Liver (tissue), 9 donors: Measurements from ENCODE around the gene UMAD1. TPM values are rescaled to one million over a fixed set of nuclear protein-coding genes. Genes with fewer than 3 reads are reported as not detected.

Experiments used
- DNase-seq: peaks from one replicate; pipeline ENCODE4 v3.0.0-alpha.2; 2017; ENCODE audit warnings: low spot score
- H3K27ac ChIP-seq, 2 donors: one replicate each; pipeline ENCODE4 v1.7.0; 2013; ENCODE audit warnings: inconsistent platforms in 2 of 2, low read length in 2 of 2, control low read depth in 1 of 2, low read depth in 1 of 2, mild to moderate bottlenecking in 1 of 2
- H3K27me3 ChIP-seq, 4 donors: one replicate each; pipeline versions ENCODE4 v1.6.1 to v1.7.0; 2013; ENCODE audit warnings: low read length in 3 of 4, inconsistent platforms in 1 of 4, mild to moderate bottlenecking in 1 of 4, moderate library complexity in 1 of 4; ENCODE audit not compliant: control insufficient read depth in 4 of 4, insufficient read depth in 4 of 4
- H3K36me3 ChIP-seq, 4 donors: one replicate each; pipeline versions ENCODE4 v1.6.1 to v1.7.0; 2013; ENCODE audit warnings: low read length in 3 of 4, mild to moderate bottlenecking in 3 of 4, low read depth in 1 of 4, moderate library complexity in 1 of 4; ENCODE audit not compliant: control insufficient read depth in 4 of 4, insufficient read depth in 3 of 4
- H3K4me1 ChIP-seq, 4 donors: one replicate each; pipeline versions ENCODE4 v1.6.1 to v1.7.0; 2013; ENCODE audit warnings: low read length in 3 of 4, mild to moderate bottlenecking in 3 of 4, moderate library complexity in 1 of 4; ENCODE audit not compliant: control insufficient read depth in 4 of 4, insufficient read depth in 4 of 4
- H3K4me3 ChIP-seq, 3 donors: one replicate each; pipeline versions ENCODE4 v1.6.1 to v1.7.0; 2013; ENCODE audit warnings: low read length in 3 of 3, control low read depth in 1 of 3, low read depth in 1 of 3, mild to moderate bottlenecking in 1 of 3
- H3K9ac ChIP-seq, 2 donors: one replicate each; pipeline ENCODE4 v1.7.0; 2013; ENCODE audit warnings: low read length in 2 of 2, mild to moderate bottlenecking in 2 of 2, moderate library complexity in 2 of 2, control low read depth in 1 of 2, low read depth in 1 of 2
- H3K9me3 ChIP-seq, 4 donors: one replicate each; pipeline versions ENCODE4 v1.6.1 to v1.7.0; 2013; ENCODE audit warnings: low read length in 3 of 4; ENCODE audit not compliant: control insufficient read depth in 4 of 4
- ATF3 ChIP-seq: IDR thresholded peaks from 2 replicates; pipeline ENCODE4 v1.6.1; 2016; ENCODE audit warnings: antibody characterized with exemption
- CTCF ChIP-seq: fragments of 150-350 bp; IDR thresholded peaks from 2 replicates; pipeline ENCODE4 v1.5.1; 2017; ENCODE audit warnings: improper control_type of control experiment, low read depth, low read length; ENCODE audit not compliant: missing input control
- EGR1 ChIP-seq, 2 donors: IDR thresholded peaks; 2 replicates each; pipeline ENCODE4 v1.6.1; 2016 to 2018; ENCODE audit warnings: antibody characterized with exemption in 2 of 2, low read depth in 2 of 2
- FOXA1 ChIP-seq: IDR thresholded peaks from 2 replicates; pipeline ENCODE4 v1.6.1; 2016; ENCODE audit warnings: antibody characterized with exemption
- FOXA2 ChIP-seq: IDR thresholded peaks from 2 replicates; pipeline ENCODE4 v1.6.1; 2016; ENCODE audit warnings: antibody characterized with exemption
- GABPA ChIP-seq, 2 donors: IDR thresholded peaks in 1 of 2; conservative IDR thresholded peaks in 1 of 2; 2 replicates each; pipeline ENCODE4 v1.6.1; 2016; ENCODE audit warnings: antibody characterized with exemption in 2 of 2, mild to moderate bottlenecking in 1 of 2, moderate library complexity in 1 of 2
- HNF4A ChIP-seq, 2 donors: conservative IDR thresholded peaks; 2 replicates each; pipeline ENCODE4 v1.6.1; 2016; ENCODE audit warnings: antibody characterized with exemption in 2 of 2, mild to moderate bottlenecking in 2 of 2
- HNF4G ChIP-seq: IDR thresholded peaks from 2 replicates; pipeline ENCODE4 v1.6.1; 2016; ENCODE audit warnings: antibody characterized with exemption
- JUND ChIP-seq, 2 donors: IDR thresholded peaks; 2 replicates each; pipeline ENCODE4 v1.6.1; 2016; ENCODE audit warnings: antibody characterized with exemption in 2 of 2
- MAX ChIP-seq: IDR thresholded peaks from 2 replicates; pipeline ENCODE4 v1.6.1; 2016; ENCODE audit warnings: antibody characterized with exemption
- NR2F2 ChIP-seq: IDR thresholded peaks from 2 replicates; pipeline ENCODE4 v1.6.1; 2016; ENCODE audit warnings: antibody characterized with exemption
- RAD21 ChIP-seq, 2 donors: IDR thresholded peaks; 2 replicates each; pipeline ENCODE4 v1.6.1; 2016; ENCODE audit warnings: antibody characterized with exemption in 2 of 2, mild to moderate bottlenecking in 2 of 2
- REST ChIP-seq: IDR thresholded peaks from 2 replicates; pipeline ENCODE4 v1.6.1; 2016; ENCODE audit warnings: antibody characterized with exemption, mild to moderate bottlenecking
- RXRA ChIP-seq, 2 donors: IDR thresholded peaks; 2 replicates each; pipeline ENCODE4 v1.6.1; 2017 to 2018; ENCODE audit warnings: antibody characterized with exemption in 2 of 2, mild to moderate bottlenecking in 1 of 2
- SP1 ChIP-seq: IDR thresholded peaks from 2 replicates; pipeline ENCODE4 v1.6.1; 2018; ENCODE audit warnings: antibody characterized with exemption, mild to moderate bottlenecking
- TAF1 ChIP-seq: conservative IDR thresholded peaks from 2 replicates; pipeline ENCODE4 v1.6.1; 2016; ENCODE audit warnings: antibody characterized with exemption, mild to moderate bottlenecking
- YY1 ChIP-seq: IDR thresholded peaks from 2 replicates; pipeline ENCODE4 v1.6.1; 2016; ENCODE audit warnings: antibody characterized with exemption, mild to moderate bottlenecking
- ZBTB33 ChIP-seq: IDR thresholded peaks from 2 replicates; pipeline ENCODE4 v1.6.1; 2016; ENCODE audit warnings: antibody characterized with exemption
- WGBS: extraction: QIAGEN DNeasy Blood & Tissue Kit; methylation state at CpG from one replicate; pipeline ENCODE4 v1.1.7; 2013; 5-methylcytosine and 5-hydroxymethylcytosine counted together
- polyA plus RNA-seq, 2 donors: library from polyadenylated mRNA; stranded (reverse) in 1 of 2; unstranded in 1 of 2; fragments of 200-250 nt in 1 of 2; fragments of >200 nt in 1 of 2; fragmentation: Nextera tagmentation in 1 of 2; extraction: Ambion mirVana in 1 of 2; gene quantifications; one replicate each; pipeline versions ENCODE4 v1.2.1 to v1.2.3, GENCODE V29; 2013 to 2015
- total RNA-seq, 2 donors: library from RNA; depleted of rRNA; stranded (reverse); fragments of >200 nt; gene quantifications; one replicate each; pipeline ENCODE4 v1.2.3, GENCODE V29; 2014
- donor health status: healthy.
- donor health status: healthy.
- donor health status: healthy.
- donor health status: healthy.
- donor health status: healthy.

Gene UMAD1
- total and polyA plus RNA-seq, 4 donors = 5.9 to 12.2 (median 7.9) TPM

GRCh38 chr7:7815395-7815794, 174.8 kb downstream of the UMAD1 start:
- Histone ChIP-seq H3K27me3 (no peaks in the 10 kb centered on the region), H3K9ac (no peak overlapping the region), H3K4me1 (peaks cover 0 to 10% (median 4%) of the 10 kb centered on the region in 4 donors), H3K27ac (no peak overlapping the region), H3K36me3 (no peaks in the 10 kb centered on the region), H3K9me3 (no peaks in the 10 kb centered on the region), H3K4me3 (no peak overlapping the region)
- WGBS = 98% methylated on average over 1 of the region's 1 CpG
- DNase-seq = no peak
- TF ChIP-seq REST = no peak
- no peak for TF ChIP-seq EGR1 (IDR thresholded peaks at IDR 0.05; ENCODE audit: low read depth in 2 of 2)
- no peak for TF ChIP-seq NR2F2
- no peak for TF ChIP-seq MAX
- TF ChIP-seq GABPA (IDR thresholded peaks at IDR 0.05 in 1 of 2, conservative IDR thresholded peaks at IDR 0.05 in 1 of 2) = no peak
- no peak for TF ChIP-seq RXRA (IDR thresholded peaks at IDR 0.05)
- TF ChIP-seq TAF1 = no peak
- no peak for TF ChIP-seq RAD21 (IDR thresholded peaks at IDR 0.05)
- TF ChIP-seq HNF4G = no peak
- TF ChIP-seq FOXA2 = no peak
- no peak for TF ChIP-seq ZBTB33
- no peak for TF ChIP-seq CTCF
- TF ChIP-seq YY1 = no peak
- no peak for TF ChIP-seq HNF4A (conservative IDR thresholded peaks at IDR 0.05)
- TF ChIP-seq FOXA1 = no peak
- TF ChIP-seq ATF3 = no peak
- no peak for TF ChIP-seq JUND (IDR thresholded peaks at IDR 0.05)
- no peak for TF ChIP-seq SP1
